HG02571 (cell line): ENCODE results near the gene ACTRT1.

ENCODE experiments used
- ATAC-seq: cut with Tn5 transposase; IDR thresholded peaks from one replicate; pipeline ENCODE4 v1.9.1; 2021; ENCODE audit warnings: mild to moderate bottlenecking, moderate library complexity; ENCODE audit not compliant: unreplicated experiment

ACTRT1 gene

DNA sequence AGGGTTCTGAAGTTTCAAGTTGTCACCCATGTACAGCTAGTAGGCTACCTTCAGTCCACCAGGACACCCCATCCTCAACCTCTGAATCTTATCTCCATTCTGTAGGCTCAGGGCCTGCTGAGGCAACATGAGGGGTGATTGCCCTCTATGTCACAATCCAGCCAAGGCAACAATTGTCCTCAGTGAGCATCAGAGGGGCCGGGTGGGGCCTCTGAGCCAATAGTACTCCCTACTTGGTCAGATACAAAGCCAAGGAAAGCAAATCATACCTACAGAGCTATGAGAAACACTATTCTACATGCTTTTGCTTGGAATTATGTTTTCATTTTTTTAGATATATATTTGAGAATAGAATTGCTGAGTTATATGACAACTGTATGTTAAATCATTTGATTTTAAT, at the start of gene ACTRT1:
TSS of gene ACTRT1 (minus strand) at position 101 of the 400 bp plus-strand sequence. CDS start 197 bp downstream, outside the sequence.
- no peak for ATAC-seq

- no peak for ATAC-seq
These were observed 26.3 kb upstream of the ACTRT1 start for GRCh38 chrX:128078545-128078944.

- ATAC-seq = no peak
These were observed 5.2 kb upstream of the ACTRT1 start for GRCh38 chrX:128057421-128057820.

DNA sequence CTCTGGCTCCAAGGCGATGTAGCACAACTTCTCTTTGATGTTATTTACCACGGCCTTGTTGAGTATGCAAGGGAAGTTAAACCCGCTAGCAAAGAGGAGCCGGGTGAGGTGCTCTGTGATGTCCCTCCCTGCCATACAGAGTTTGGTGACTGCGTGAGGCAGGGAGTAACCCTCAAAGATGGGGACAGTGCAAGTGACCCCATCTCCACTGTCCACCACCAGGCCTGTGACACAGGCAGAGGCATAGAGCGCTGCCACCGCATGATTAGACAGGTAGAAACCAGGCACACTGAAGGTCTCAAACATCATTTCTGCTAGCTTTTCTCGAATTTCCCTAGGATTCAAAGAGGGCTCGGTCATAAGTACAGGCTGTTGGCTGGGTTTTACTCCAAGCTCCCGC, 677 bp downstream of the ACTRT1 start:
- ATAC-seq = no peak

DNA sequence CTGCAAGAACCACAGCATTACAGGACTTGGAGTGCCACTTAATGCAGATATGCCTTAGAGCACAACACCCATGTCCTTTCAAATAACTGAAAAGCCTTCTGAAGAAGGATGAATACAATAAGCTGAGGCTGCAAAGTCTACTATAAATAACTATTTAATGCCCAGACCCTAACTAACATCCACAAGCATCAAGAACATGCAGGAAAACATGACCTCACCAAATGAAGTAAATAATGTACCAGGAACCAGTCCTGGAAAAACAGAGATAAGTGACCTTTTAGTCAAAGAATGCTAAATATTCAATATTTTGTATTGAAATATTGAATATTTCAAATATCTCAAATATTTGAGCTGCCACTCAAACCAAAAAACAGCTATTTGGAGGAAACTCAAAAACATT, 16.9 kb downstream of the ACTRT1 start:
- no peak for ATAC-seq

DNA sequence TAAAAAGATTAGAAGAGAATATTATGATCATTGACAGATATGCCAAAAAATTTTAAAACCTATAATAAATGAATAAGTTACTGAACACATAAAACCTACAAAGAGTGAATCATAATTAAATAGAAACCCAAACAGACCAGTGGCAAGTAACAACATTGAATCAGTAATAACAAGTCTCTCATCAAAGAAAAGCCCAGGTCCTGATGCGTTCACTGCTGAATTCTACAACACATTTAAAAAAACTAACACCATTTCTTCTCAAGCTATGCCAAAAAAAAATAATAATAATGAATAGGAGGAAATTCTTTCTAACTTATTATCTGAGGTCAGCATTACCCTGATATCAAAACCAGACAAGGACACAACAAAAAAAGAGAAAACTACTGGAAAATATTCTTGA, 30.6 kb downstream of the ACTRT1 start:
- no peak for ATAC-seq

- no peak for ATAC-seq
These were observed 31.5 kb downstream of the ACTRT1 start for GRCh38 chrX:128020701-128021100.

GRCh38 chrX:128019218-128019617, 33.0 kb downstream of the ACTRT1 start:
- ATAC-seq = no peak

DNA sequence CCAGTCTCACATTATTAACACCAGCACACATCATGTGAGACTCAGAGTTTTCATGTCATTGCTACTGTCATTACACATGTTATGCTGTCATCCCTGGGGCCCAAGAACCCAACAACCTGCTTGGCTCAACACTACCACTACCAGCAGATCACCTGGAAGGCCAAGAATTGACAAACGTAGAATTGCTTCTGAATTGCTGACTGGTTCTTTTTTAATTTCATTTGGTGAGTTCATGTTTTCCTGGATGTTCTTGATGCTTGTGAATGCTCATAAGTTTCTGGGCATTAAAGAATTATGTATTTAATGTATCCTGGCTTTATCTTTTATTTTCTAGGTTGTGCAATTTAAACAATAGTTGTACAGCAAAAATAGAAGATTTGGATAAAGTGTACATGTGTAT, 40.2 kb downstream of the ACTRT1 start:
- ATAC-seq = no peak

DNA sequence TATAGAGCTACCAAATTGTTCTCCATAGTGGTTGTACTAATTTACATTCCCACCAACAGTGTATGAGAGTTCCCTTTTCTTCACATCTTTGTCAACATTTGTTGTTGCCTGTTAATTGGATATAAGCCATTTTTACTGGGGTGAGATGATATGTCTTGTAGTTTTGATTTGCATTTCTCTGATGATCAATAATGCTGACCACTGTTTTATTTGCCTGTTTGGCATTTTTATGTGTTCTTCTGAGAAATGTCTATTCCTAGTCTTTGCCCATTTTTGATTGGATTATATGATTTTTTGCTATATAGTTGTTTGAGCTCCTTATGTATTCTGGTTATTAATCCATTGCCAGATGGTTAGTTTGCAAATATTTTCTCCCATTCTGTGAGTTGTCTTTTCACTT, 44.3 kb downstream of the ACTRT1 start:
- no peak for ATAC-seq
